ENCODE results near the gene RAPGEF2. TPM values are rescaled to one million over a fixed set of nuclear protein-coding genes. Genes with fewer than 3 reads are reported as not detected.
A peak's percentile ranks its signal among the peaks of the same experiment; 100 is the strongest.

RAPGEF2 gene
- total and polyA plus RNA-seq, 9 of the 15 experiments (the other 6 are each of a cell fraction or from before 2014, with no cell fraction given), result 3.1 to 32.6 (median 23.1) TPM

DNA sequence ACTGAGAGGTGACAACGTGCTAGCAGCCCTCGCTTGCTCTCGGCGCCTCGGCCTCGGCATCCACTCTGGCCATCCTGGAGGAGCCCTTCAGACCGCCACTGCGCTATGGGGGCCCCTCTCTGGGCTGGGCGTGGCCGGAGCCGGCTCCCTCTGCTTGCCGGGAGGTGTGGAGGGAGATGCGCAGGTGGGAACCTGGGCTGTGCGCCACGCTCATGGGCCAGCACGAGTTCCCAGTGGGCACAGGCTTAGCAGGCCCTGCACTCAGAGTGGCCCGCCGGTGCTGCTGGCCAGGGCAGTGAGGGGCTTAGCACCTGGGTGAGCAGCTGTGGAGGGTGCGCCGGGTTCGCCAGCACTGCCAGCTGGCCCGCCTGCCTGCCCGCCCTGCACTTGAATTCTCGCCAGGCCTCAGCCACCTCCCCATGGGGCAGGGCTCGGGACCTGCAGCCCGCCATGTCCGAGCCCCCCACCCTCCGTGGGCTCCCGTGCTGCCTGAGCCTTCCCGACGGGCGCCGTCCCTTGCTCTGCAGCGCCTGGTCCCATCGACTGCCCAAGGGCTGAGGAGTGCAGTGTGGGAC, 148.0 kb downstream of the RAPGEF2 start (continued):
- TF ChIP-seq CBX3 (IDR thresholded peaks at IDR 0.05; ENCODE audit: borderline replicate concordance in 1 of 2, low read length in 2 of 2), result no peak
- TF ChIP-seq RBM22 (IDR thresholded peaks at IDR 0.05; ENCODE audit: low read depth, low read length, poor library complexity, severe bottlenecking), result peak; percentile 78
- TF ChIP-seq U2AF1 (optimal IDR thresholded peaks at IDR 0.05; ENCODE audit: low read depth, low read length), result no peak
- TF ChIP-seq MEF2D (tag; conservative IDR thresholded peaks at IDR 0.05; ENCODE audit: low read depth), result no peak
- no peak for TF ChIP-seq GABPB2 (CRISPR knock-in tag; conservative IDR thresholded peaks at IDR 0.05)
- TF ChIP-seq NFXL1 (CRISPR knock-in tag; IDR thresholded peaks at IDR 0.05), result no peak
- TF ChIP-seq NFATC3 (IDR thresholded peaks at IDR 0.05), result no peak
- no peak for TF ChIP-seq NR4A1 (CRISPR knock-in tag; IDR thresholded peaks at IDR 0.05)
- TF ChIP-seq NR4A1 (tag; IDR thresholded peaks at IDR 0.05), result no peak
- TF ChIP-seq ZBTB8A (IDR thresholded peaks at IDR 0.05; ENCODE audit: partially characterized antibody), result no peak
- no peak for TF ChIP-seq MCM7 (IDR thresholded peaks at IDR 0.05)
- no peak for TF ChIP-seq ZNF780A (CRISPR knock-in tag; IDR thresholded peaks at IDR 0.05)
- TF ChIP-seq HDAC2 (IDR thresholded peaks at IDR 0.05), result no peak
- TF ChIP-seq SNRNP70 (optimal IDR thresholded peaks at IDR 0.05; ENCODE audit: low read depth, low read length), result no peak
- no peak for TF ChIP-seq ZNF23 (CRISPR knock-in tag; IDR thresholded peaks at IDR 0.05)
- TF ChIP-seq, protein P1, sequence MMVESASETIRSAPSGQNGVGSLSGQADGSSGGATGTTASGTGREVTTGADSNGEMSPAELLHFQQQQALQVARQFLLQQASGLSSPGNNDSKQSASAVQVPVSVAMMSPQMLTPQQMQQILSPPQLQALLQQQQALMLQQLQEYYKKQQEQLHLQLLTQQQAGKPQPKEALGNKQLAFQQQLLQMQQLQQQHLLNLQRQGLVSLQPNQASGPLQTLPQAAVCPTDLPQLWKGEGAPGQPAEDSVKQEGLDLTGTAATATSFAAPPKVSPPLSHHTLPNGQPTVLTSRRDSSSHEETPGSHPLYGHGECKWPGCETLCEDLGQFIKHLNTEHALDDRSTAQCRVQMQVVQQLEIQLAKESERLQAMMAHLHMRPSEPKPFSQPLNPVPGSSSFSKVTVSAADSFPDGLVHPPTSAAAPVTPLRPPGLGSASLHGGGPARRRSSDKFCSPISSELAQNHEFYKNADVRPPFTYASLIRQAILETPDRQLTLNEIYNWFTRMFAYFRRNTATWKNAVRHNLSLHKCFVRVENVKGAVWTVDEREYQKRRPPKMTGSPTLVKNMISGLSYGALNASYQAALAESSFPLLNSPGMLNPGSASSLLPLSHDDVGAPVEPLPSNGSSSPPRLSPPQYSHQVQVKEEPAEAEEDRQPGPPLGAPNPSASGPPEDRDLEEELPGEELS (CRISPR knock-in tag; IDR thresholded peaks at IDR 0.05; ENCODE audit: borderline replicate concordance), result no peak
- peak; percentile 35; the same call in 1 of the 2 replicates for TF ChIP-seq POLR2G (IDR thresholded peaks at IDR 0.05; ENCODE audit: low read depth, low read length)
- no peak for TF ChIP-seq NRF1 (conservative IDR thresholded peaks at IDR 0.05 in 1 of 2, IDR thresholded peaks at IDR 0.05 in 1 of 2)
- TF ChIP-seq ZNF586 (CRISPR knock-in tag; conservative IDR thresholded peaks at IDR 0.05), result no peak
- no peak for TF ChIP-seq CAMTA2 (CRISPR knock-in tag; conservative IDR thresholded peaks at IDR 0.05)
